H1 (cell line): Measurements from ENCODE around the gene ZCCHC17.

Source experiments
- CTCF ChIP-seq, 3 experiments: IDR thresholded peaks; 1 replicate in 2 of 3; 2 replicates in 1 of 3; pipeline versions ENCODE4 v1.5.1 to v1.6.1; 2011; ENCODE audit warnings: low read length in 3 of 3, mild to moderate bottlenecking in 3 of 3, inconsistent platforms in 2 of 3, low read depth in 1 of 3, moderate library complexity in 1 of 3; ENCODE audit not compliant: insufficient read depth in 1 of 3; ENCODE audit errors: control extremely low read depth in 1 of 3
- GABPA ChIP-seq: IDR thresholded peaks from 2 replicates; pipeline ENCODE4 v1.6.1; 2011; ENCODE audit warnings: mild to moderate bottlenecking, low read length, moderate library complexity, borderline replicate concordance; ENCODE audit not compliant: insufficient read depth
- SAP30 ChIP-seq: fragments of 300-600 bp; sonication (generic); IDR thresholded peaks from 2 replicates; pipeline ENCODE4 v1.7.1; 2012; ENCODE audit warnings: low read length, moderate library complexity, mild to moderate bottlenecking, inconsistent platforms; ENCODE audit not compliant: insufficient read depth, insufficient replicate concordance
- SIX5 ChIP-seq: IDR thresholded peaks from 2 replicates; pipeline ENCODE4 v1.6.1; 2011; ENCODE audit warnings: mild to moderate bottlenecking, low read depth, low read length

- TF ChIP-seq SIX5: no peak
- TF ChIP-seq CTCF (IDR thresholded peaks at IDR 0.05; ENCODE audit: control extremely low read depth in 1 of 3, insufficient read depth in 1 of 3, low read depth in 1 of 3, low read length in 3 of 3): no peak
- TF ChIP-seq SAP30: no peak
- TF ChIP-seq GABPA: no peak
Observed at GRCh38 chr1:31315902-31316301, 19.1 kb downstream of the ZCCHC17 start.
